Keratinocyte (primary cell): ENCODE results near the gene SUN3.

ENCODE experiments used
- CTCF ChIP-seq, 3 experiments: IDR thresholded peaks in 1 of 3; conservative IDR thresholded peaks in 1 of 3; optimal IDR thresholded peaks in 1 of 3; 2 replicates in 2 of 3; 3 replicates in 1 of 3; pipeline versions ENCODE3 to v1.5.1; 2011; ENCODE audit warnings: low read length in 3 of 3, mild to moderate bottlenecking in 3 of 3, moderate library complexity in 2 of 3, control low read depth in 1 of 3, inconsistent platforms in 1 of 3; ENCODE audit not compliant: insufficient read depth in 2 of 3; ENCODE audit errors: extremely low read depth in 1 of 3
- EZH2 ChIP-seq: IDR thresholded peaks from one replicate; pipeline ENCODE4 v1.6.1; 2012; ENCODE audit warnings: inconsistent platforms, mild to moderate bottlenecking, low read length, moderate library complexity

DNA sequence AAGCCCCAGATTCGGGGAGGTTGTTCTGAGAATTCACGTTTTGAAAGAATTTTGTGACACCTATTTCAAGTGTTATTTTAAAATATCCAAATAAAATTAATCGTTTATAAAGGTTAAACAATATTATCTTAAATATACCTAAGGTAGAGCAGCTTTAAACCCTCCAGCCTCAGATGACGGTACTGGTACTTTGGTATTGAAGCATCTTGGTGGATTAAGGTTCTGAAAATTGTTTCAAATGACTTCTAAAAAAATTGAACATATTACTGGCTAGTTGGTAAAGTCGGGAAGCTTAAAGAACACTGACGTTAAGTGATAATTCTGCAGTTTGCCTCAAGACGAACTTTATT lies 49.1 kb downstream of the SUN3 start:
- no peak for TF ChIP-seq EZH2
- no peak for TF ChIP-seq CTCF (optimal IDR thresholded peaks at IDR 0.05 in 1 of 3, IDR thresholded peaks at IDR 0.05 in 1 of 3, conservative IDR thresholded peaks at IDR 0.05 in 1 of 3; ENCODE audit: extremely low read depth in 1 of 3, insufficient read depth in 2 of 3, low read length in 3 of 3)
